ENCODE data around the gene ZNF318. TPM values are rescaled to one million over a fixed set of nuclear protein-coding genes. Genes with fewer than 3 reads are reported as not detected.
"Not testable (repeated sequence)": the region's sequence is repeated elsewhere in the genome, so short reads cannot be mapped to it uniquely, and the experiment has no call there.

Gene ZNF318
- polyA plus RNA-seq, 1 donor (not counting 4 experiments of a cell fraction or from before 2014, with no cell fraction given): 14.6 TPM

- H3K9ac ChIP-seq (ENCODE audit: control insufficient read depth, extremely low read depth, insufficient read depth, low read length): no peak overlapping the region
- DNase-seq (ENCODE audit: low read depth, low spot score): no peak
- no peaks in the 10 kb centered on the region for H3K36me3 ChIP-seq (ENCODE audit: control insufficient read depth in 2 of 2, extremely low read depth in 1 of 2, insufficient read depth in 2 of 2, low read length in 2 of 2)
- H3K27ac ChIP-seq (ENCODE audit: control insufficient read depth, insufficient read depth, low read length): no peak overlapping the region
- H3K4me1 ChIP-seq (ENCODE audit: control insufficient read depth, extremely low read depth, insufficient read depth, low read length): no peaks in the 10 kb centered on the region
- no peak overlapping the region for H2AFZ ChIP-seq (ENCODE audit: control insufficient read depth, low read length)
- no peaks in the 10 kb centered on the region for H4K20me1 ChIP-seq (ENCODE audit: control insufficient read depth, extremely low read depth, insufficient read depth, low read length)
- H3K79me2 ChIP-seq (ENCODE audit: control insufficient read depth, insufficient read depth, low read length): no peaks in the 10 kb centered on the region
- H3K9me1 ChIP-seq (ENCODE audit: control insufficient read depth, extremely low read depth, insufficient read depth, low read length): no peaks in the 10 kb centered on the region
- dilution Hi-C loops (cut with MboI; ENCODE audit: extremely low pct_ligation_motif_present, low sequenced_read_pairs): no loop called here
- no peaks in the 10 kb centered on the region for H3K9me3 ChIP-seq (ENCODE audit: control insufficient read depth, low read depth, low read length)
- no peak for FAIRE-seq
- H3K27me3 ChIP-seq (ENCODE audit: control insufficient read depth, extremely low read depth, insufficient read depth, low read length): no peaks in the 10 kb centered on the region
- no peak overlapping the region for H3K4me3 ChIP-seq (ENCODE audit: control insufficient read depth in 2 of 3, extremely low read depth in 1 of 3, insufficient read depth in 2 of 3, low read depth in 1 of 3, low read length in 3 of 3)
- TF ChIP-seq EZH2 (IDR thresholded peaks at IDR 0.05; ENCODE audit: low read length) (no peak), CTCF (optimal IDR thresholded peaks at IDR 0.05 in 1 of 3, IDR thresholded peaks at IDR 0.05 in 1 of 3, conservative IDR thresholded peaks at IDR 0.05 in 1 of 3; ENCODE audit: extremely low read depth in 1 of 3, insufficient read depth in 2 of 3, low read length in 3 of 3) (no peak)
- H3K4me2 ChIP-seq (ENCODE audit: control insufficient read depth, extremely low read depth, insufficient read depth, low read depth, low read length): no peak overlapping the region
Measured at GRCh38 chr6:43412541-43412940, 43.1 kb upstream of the ZNF318 start.

GRCh38 chr6:43410776-43411175 is 41.3 kb upstream of the ZNF318 start:
- H3K9ac ChIP-seq (ENCODE audit: control insufficient read depth, extremely low read depth, insufficient read depth, low read length); H3K9me3 ChIP-seq (ENCODE audit: control insufficient read depth, low read depth, low read length); H3K27me3 ChIP-seq (ENCODE audit: control insufficient read depth, extremely low read depth, insufficient read depth, low read length); H4K20me1 ChIP-seq (ENCODE audit: control insufficient read depth, extremely low read depth, insufficient read depth, low read length); H3K4me1 ChIP-seq (ENCODE audit: control insufficient read depth, extremely low read depth, insufficient read depth, low read length); DNase-seq (ENCODE audit: low read depth, low spot score); H2AFZ ChIP-seq (ENCODE audit: control insufficient read depth, low read length); H3K4me2 ChIP-seq (ENCODE audit: control insufficient read depth, extremely low read depth, insufficient read depth, low read depth, low read length); dilution Hi-C loops (cut with MboI; ENCODE audit: extremely low pct_ligation_motif_present, low sequenced_read_pairs); H3K9me1 ChIP-seq (ENCODE audit: control insufficient read depth, extremely low read depth, insufficient read depth, low read length); H3K27ac ChIP-seq (ENCODE audit: control insufficient read depth, insufficient read depth, low read length); H3K4me3 ChIP-seq (ENCODE audit: control insufficient read depth in 2 of 3, extremely low read depth in 1 of 3, insufficient read depth in 2 of 3, low read depth in 1 of 3, low read length in 3 of 3); FAIRE-seq; H3K79me2 ChIP-seq (ENCODE audit: control insufficient read depth, insufficient read depth, low read length); H3K36me3 ChIP-seq (ENCODE audit: control insufficient read depth in 2 of 2, extremely low read depth in 1 of 2, insufficient read depth in 2 of 2, low read length in 2 of 2): not testable (repeated sequence)

GRCh38 chr6:43408259-43408658 is 38.8 kb upstream of the ZNF318 start:
- Histone ChIP-seq H3K79me2 (ENCODE audit: control insufficient read depth, insufficient read depth, low read length) (no peaks in the 10 kb centered on the region), H3K4me1 (ENCODE audit: control insufficient read depth, extremely low read depth, insufficient read depth, low read length) (peaks cover 6% of the 10 kb centered on the region), H3K36me3 (ENCODE audit: control insufficient read depth in 2 of 2, extremely low read depth in 1 of 2, insufficient read depth in 2 of 2, low read length in 2 of 2) (no peaks in the 10 kb centered on the region), H3K27me3 (ENCODE audit: control insufficient read depth, extremely low read depth, insufficient read depth, low read length) (no peaks in the 10 kb centered on the region), H2AFZ (ENCODE audit: control insufficient read depth, low read length) (no peak overlapping the region), H3K27ac (ENCODE audit: control insufficient read depth, insufficient read depth, low read length) (no peak overlapping the region), H3K9me1 (ENCODE audit: control insufficient read depth, extremely low read depth, insufficient read depth, low read length) (no peaks in the 10 kb centered on the region), H3K9me3 (ENCODE audit: control insufficient read depth, low read depth, low read length) (no peaks in the 10 kb centered on the region), H3K4me3 (ENCODE audit: control insufficient read depth in 2 of 3, extremely low read depth in 1 of 3, insufficient read depth in 2 of 3, low read depth in 1 of 3, low read length in 3 of 3) (no peak overlapping the region), H3K9ac (ENCODE audit: control insufficient read depth, extremely low read depth, insufficient read depth, low read length) (no peak overlapping the region), H3K4me2 (ENCODE audit: control insufficient read depth, extremely low read depth, insufficient read depth, low read depth, low read length) (no peak overlapping the region), H4K20me1 (ENCODE audit: control insufficient read depth, extremely low read depth, insufficient read depth, low read length) (no peaks in the 10 kb centered on the region)
- TF ChIP-seq EZH2 (IDR thresholded peaks at IDR 0.05; ENCODE audit: low read length): no peak
- TF ChIP-seq CTCF (optimal IDR thresholded peaks at IDR 0.05 in 1 of 3, IDR thresholded peaks at IDR 0.05 in 1 of 3, conservative IDR thresholded peaks at IDR 0.05 in 1 of 3; ENCODE audit: extremely low read depth in 1 of 3, insufficient read depth in 2 of 3, low read length in 3 of 3): no peak
- no peak for DNase-seq (ENCODE audit: low read depth, low spot score)
- dilution Hi-C loops (cut with MboI; ENCODE audit: extremely low pct_ligation_motif_present, low sequenced_read_pairs): no loop called here
- FAIRE-seq: no peak

Data from keratinocyte (primary cell).